MCF 10A (cell line): ENCODE results near the gene KNSTRN. TPM values are rescaled to one million over a fixed set of nuclear protein-coding genes. Genes with fewer than 3 reads are reported as not detected.

Experiments
- BruUV-seq: library from RNA; stranded (reverse); fragments of 400-500 nt; replicated peaks from 2 replicates; lab custom pipeline; 2021; lab: Mats Ljungman, UMichigan
- CTCF ChIA-PET: fragments of 300-600 bp; sonication (Branson Sonifier 250); formaldehyde crosslinking; extraction: SDS; loops from one replicate; lab custom pipeline; 2021; ENCODE audit warnings: antibody characterized with exemption, inconsistent platforms; lab: Yijun Ruan, JAX
- POLR2A ChIA-PET: fragments of 300-600, 350-650 bp; sonication (Branson Sonifier 250); formaldehyde crosslinking; extraction: SDS; loops from one replicate; lab custom pipeline; 2020; ENCODE audit warnings: antibody characterized with exemption, inconsistent platforms; lab: Yijun Ruan, JAX
- DNase-seq: peaks from one replicate; pipeline ENCODE4 v3.0.0-alpha.2; 2018; ENCODE audit not compliant: unreplicated experiment
- H3K27ac Mint-ChIP-seq: one replicate; pipeline ENCODE4 v1.8.0; 2022; ENCODE audit warnings: mild to moderate bottlenecking, low read depth, mixed read lengths; ENCODE audit not compliant: unreplicated experiment
- H3K27me3 Mint-ChIP-seq: one replicate; pipeline ENCODE4 v1.8.0; 2022; ENCODE audit warnings: mixed read lengths; ENCODE audit not compliant: insufficient read depth, unreplicated experiment
- H3K36me3 Mint-ChIP-seq: one replicate; pipeline ENCODE4 v1.8.0; 2022; ENCODE audit warnings: mild to moderate bottlenecking, moderate library complexity, mixed read lengths; ENCODE audit not compliant: insufficient read depth, unreplicated experiment
- H3K4me1 Mint-ChIP-seq: one replicate; pipeline ENCODE4 v1.8.0; 2022; ENCODE audit warnings: mixed read lengths; ENCODE audit not compliant: insufficient read depth, unreplicated experiment
- H3K4me3 Mint-ChIP-seq: one replicate; pipeline ENCODE4 v1.8.0; 2022; ENCODE audit warnings: mild to moderate bottlenecking, moderate library complexity, mixed read lengths; ENCODE audit not compliant: unreplicated experiment
- H3K9me3 Mint-ChIP-seq: one replicate; pipeline ENCODE4 v1.8.0; 2022; ENCODE audit warnings: mixed read lengths; ENCODE audit not compliant: unreplicated experiment
- intact Hi-C: fragments of 100-400 bp; cut with micrococcal nuclease; formaldehyde crosslinking; loops from 2 replicates; pipeline ENCODE4 v1.14.1; 2022
- total RNA-seq: library from RNA; stranded (reverse); gene quantifications from 2 replicates; pipeline ENCODE4 v1.2.3, GENCODE V29; 2022
- TF ChIP-seq, protein P1 (sequence below): fragments of 200-600 bp; IDR thresholded peaks from one replicate; pipeline ENCODE4 v1.8.0; 2022; ENCODE audit warnings: antibody characterized with exemption, mild to moderate bottlenecking; ENCODE audit not compliant: unreplicated experiment

The KNSTRN gene
- total RNA-seq, 1 experiment from 2014 or later = 47.4 TPM

DNA sequence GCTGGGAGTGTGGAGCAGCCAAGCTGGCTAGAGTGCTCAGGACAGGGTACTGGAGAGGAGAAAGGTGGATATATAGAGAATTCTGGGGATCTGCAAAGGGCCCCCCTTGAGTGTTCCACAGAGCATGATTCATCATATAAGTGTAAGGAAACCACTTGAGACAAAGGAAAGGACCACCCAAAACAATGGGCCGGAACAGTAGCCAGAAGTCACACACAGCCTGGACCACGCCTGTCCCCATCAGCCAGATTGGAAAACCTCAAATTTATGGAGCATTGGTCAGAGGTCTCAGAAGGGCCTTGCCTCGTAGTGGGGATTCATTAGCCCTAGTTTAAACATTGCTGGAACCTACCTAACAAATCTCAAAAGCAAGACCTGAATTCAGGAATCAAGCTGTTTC, 4.9 kb upstream of the KNSTRN start:
- ChIA-PET POLR2A (interaction anchor here (1.6 kb wide), 2 partner anchors 20 to 27 kb away, joined by 3 read pairs; no protein-coding TSS in a partner anchor), CTCF (interaction anchor here (1.3 to 3.7 kb wide), 3 partner anchors 10 to 98 kb away, joined by 3 to 22 read pairs (median 6); no protein-coding TSS in a partner anchor)
- TF ChIP-seq, protein P1, sequence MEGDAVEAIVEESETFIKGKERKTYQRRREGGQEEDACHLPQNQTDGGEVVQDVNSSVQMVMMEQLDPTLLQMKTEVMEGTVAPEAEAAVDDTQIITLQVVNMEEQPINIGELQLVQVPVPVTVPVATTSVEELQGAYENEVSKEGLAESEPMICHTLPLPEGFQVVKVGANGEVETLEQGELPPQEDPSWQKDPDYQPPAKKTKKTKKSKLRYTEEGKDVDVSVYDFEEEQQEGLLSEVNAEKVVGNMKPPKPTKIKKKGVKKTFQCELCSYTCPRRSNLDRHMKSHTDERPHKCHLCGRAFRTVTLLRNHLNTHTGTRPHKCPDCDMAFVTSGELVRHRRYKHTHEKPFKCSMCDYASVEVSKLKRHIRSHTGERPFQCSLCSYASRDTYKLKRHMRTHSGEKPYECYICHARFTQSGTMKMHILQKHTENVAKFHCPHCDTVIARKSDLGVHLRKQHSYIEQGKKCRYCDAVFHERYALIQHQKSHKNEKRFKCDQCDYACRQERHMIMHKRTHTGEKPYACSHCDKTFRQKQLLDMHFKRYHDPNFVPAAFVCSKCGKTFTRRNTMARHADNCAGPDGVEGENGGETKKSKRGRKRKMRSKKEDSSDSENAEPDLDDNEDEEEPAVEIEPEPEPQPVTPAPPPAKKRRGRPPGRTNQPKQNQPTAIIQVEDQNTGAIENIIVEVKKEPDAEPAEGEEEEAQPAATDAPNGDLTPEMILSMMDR = no peak
- H3K4me3 Mint-ChIP-seq = no peak overlapping the region
- H3K27me3 Mint-ChIP-seq = no peaks in the 10 kb centered on the region
- DNase-seq = no peak
- H3K9me3 Mint-ChIP-seq = no peaks in the 10 kb centered on the region
- H3K27ac Mint-ChIP-seq = no peak overlapping the region
- peaks cover 3% of the 10 kb centered on the region for H3K36me3 Mint-ChIP-seq
- peaks cover 16% of the 10 kb centered on the region for H3K4me1 Mint-ChIP-seq
- intact Hi-C loops = no loop called here
- BruUV-seq = no TSS peak

DNA sequence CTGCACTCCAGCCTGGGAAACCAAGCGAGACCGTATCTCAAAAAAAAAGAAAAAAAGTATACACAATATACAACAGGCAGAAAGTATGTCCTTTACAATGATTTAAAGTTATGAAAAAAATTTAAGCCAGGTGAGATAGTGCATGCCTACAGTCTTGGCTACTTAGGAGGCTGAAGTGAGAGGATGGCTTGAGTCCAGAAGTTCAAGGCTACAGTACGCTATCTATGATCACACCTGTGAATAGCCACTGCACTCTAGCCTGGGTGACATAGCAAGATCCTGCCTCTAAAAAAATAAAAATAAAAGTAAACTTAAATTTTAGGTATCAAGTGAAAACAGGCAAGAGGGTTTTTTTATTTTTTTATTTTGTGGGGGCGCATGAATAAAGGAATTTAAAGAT, 3.1 kb upstream of the KNSTRN start:
- no TSS peak for BruUV-seq
- H3K9me3 Mint-ChIP-seq = no peaks in the 10 kb centered on the region

DNA sequence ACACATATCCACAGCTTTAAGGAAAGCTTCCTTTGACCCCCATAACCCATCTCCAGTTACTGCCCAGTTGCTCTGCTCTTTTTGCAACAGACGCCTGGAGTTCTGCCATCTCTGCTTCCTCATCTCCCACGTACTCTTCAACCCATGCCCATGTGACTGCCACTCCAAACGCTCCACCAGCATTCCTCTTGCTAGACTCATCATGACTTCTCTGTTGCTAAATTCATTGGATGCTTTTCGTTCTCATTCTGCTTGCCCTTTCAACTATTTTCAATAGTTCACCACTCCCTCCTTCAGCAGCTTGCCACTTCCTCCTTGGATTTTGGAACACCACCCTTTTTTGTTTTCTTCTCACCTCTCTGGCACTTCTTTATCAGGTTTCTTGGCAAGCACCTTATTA, 2.7 kb upstream of the KNSTRN start:
- POLR2A ChIA-PET = interaction anchor here (0.6 to 1.9 kb wide), 8 partner anchors 11 to 133 kb away, joined by 3 to 13 read pairs (median 4); partner anchors contain the start of genes INAFM2 and IVD

More for the DNA sequence above, 3.1 kb upstream of the KNSTRN start:
- TF ChIP-seq, protein P1 = no peak
- H3K36me3 Mint-ChIP-seq = peaks cover 6% of the 10 kb centered on the region
- H3K27me3 Mint-ChIP-seq = no peaks in the 10 kb centered on the region
- intact Hi-C loops = no loop called here
- CTCF ChIA-PET = interaction anchor here (0.6 to 3.7 kb wide), 6 partner anchors 12 to 161 kb away, joined by 3 to 22 read pairs (median 4); no protein-coding TSS in a partner anchor
- peaks cover 18% of the 10 kb centered on the region for H3K4me1 Mint-ChIP-seq
- H3K27ac Mint-ChIP-seq = peak overlapping the region; percentile 8
- POLR2A ChIA-PET = interaction anchor here (0.6 to 1.9 kb wide), 9 partner anchors 11 to 133 kb away, joined by 3 to 13 read pairs (median 4); partner anchors contain the start of genes INAFM2 and IVD
- DNase-seq = no peak
- H3K4me3 Mint-ChIP-seq = no peak overlapping the region

DNA sequence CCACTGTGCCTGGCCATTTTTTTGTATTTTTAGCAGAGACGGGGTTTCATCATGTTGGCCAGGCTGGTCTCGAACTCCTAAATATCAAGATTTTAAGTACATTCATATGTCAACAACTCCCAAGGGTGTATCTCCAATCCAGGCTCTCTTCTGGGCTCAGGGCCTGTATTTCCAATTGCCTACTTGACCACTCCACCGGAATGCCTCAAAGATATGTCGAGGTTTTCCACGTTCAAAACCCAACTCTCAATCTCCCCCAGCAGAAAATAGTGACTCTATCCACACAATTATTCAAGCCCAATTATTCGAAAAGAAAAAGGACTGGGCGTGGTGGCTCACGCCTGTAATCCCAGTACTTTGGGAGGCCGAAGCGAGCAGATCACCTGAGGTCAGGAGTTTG, 1.9 kb upstream of the KNSTRN start:
- ChIA-PET POLR2A (interaction anchor here (0.6 to 1.9 kb wide), 3 partner anchors 12 to 25 kb away, joined by 4 to 13 read pairs (median 10); partner anchors contain the start of gene IVD), CTCF (interaction anchor here (0.6 to 3.7 kb wide), 6 partner anchors 13 to 463 kb away, joined by 3 to 22 read pairs (median 4); partner anchors contain the start of gene SPINT1)
- Mint-ChIP-seq H3K4me1 (peaks cover 25% of the 10 kb centered on the region), H3K4me3 (no peak overlapping the region), H3K27me3 (no peaks in the 10 kb centered on the region), H3K27ac (peak overlapping the region; percentile 8), H3K9me3 (no peaks in the 10 kb centered on the region), H3K36me3 (peaks cover 6% of the 10 kb centered on the region)
- TF ChIP-seq, protein P1 = no peak
- intact Hi-C loops = no loop called here
- DNase-seq = no peak
- no TSS peak for BruUV-seq

More for the DNA sequence above, 2.7 kb upstream of the KNSTRN start:
- Mint-ChIP-seq H3K9me3 (no peaks in the 10 kb centered on the region), H3K4me1 (peaks cover 18% of the 10 kb centered on the region), H3K27ac (peak overlapping the region; percentile 8), H3K36me3 (peaks cover 6% of the 10 kb centered on the region), H3K4me3 (no peak overlapping the region), H3K27me3 (no peaks in the 10 kb centered on the region)
- BruUV-seq = no TSS peak
- TF ChIP-seq, protein P1 = no peak
- intact Hi-C loops = no loop called here
- peak; percentile 98 for DNase-seq
- CTCF ChIA-PET = interaction anchor here (0.6 to 3.7 kb wide), 8 partner anchors 12 to 464 kb away, joined by 3 to 22 read pairs (median 4); partner anchors contain the start of gene SPINT1
